ENCODE data around the gene TPD52L1.
"Not testable (repeated sequence)": the region's sequence is repeated elsewhere in the genome, so short reads cannot be mapped to it uniquely, and the experiment has no call there.

TPD52L1 gene, protein sequence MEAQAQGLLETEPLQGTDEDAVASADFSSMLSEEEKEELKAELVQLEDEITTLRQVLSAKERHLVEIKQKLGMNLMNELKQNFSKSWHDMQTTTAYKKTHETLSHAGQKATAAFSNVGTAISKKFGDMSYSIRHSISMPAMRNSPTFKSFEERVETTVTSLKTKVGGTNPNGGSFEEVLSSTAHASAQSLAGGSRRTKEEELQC

DNA sequence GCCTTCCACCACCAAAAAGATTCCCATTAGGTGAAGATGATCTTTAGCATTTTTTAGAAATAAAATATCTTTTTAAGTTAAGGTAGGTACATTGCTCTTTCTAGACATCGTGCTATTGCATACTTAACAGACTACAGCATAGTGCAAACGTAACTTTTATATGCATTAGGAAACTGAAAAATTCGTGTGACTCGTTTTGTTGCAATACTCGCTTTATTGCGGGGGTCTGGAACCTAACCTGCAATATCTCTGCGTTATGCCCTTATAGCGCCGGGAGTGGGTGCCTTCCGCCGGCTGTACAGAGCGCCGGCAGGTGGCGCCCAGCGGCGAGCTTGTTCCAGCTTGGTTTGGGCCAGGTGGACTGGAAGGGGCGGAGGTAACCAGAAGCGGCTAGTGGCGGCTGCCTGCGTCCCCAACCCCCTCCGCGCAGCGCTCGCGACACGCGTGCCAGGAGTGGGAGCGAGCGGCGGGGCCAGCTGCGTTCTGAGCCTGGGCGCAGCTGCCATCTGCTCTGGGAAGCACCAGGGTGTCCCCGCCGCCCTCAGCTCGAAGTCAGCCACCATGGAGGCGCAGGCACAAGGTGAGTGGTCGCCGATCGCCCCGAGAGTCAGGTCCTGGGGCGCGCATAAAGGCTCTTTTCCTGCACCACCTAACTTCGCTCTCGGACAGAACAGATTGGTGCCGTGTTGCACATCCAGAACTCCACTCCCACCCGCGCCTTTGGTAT lies at the start of gene TPD52L1:
TSS of gene TPD52L1 (plus strand) at position 383 of the 727 bp plus-strand sequence. CDS start at position 562, 179 bp downstream.
- DNase-seq, result peak; percentile 51 to 52

DNA sequence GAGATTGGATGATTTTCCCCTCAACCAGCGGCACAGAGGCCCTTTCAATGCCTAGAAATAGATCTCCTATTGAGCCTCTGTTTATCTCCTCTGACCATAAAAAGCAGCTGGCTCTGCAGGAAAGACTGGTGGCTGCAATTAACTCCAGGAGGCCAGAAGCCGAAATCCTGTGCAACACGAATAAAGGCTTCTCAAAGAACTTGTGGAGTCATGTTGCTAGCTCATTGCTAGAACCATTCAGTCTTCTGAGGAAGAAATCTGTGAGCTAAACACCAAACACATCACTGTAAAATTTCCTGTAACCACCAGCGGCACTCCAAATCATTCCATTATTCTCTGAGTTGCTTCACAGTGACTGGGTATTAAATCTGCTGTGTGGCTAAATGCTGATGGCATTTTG lies 49.1 kb upstream of the TPD52L1 start:
- DNase-seq, result no peak

DNA sequence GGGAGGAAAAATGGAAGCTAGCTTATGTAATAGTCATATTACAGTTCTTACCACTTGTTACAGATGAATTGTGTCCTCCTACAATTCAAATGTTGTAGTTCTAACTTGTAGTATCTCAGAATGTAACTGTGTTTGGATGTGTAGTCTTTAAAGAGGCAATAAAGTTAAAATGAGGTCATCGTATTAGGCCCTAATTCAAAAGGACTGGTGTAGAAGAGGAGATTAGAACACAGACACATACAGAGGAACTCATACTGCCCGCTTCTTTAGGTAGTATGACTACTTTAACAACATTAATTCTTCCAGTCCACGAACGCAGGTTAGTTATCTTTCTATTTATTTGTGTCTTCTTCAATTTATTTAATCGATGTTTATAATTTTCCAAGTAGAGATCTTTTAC lies 46.5 kb upstream of the TPD52L1 start:
- DNase-seq, result no peak

DNA sequence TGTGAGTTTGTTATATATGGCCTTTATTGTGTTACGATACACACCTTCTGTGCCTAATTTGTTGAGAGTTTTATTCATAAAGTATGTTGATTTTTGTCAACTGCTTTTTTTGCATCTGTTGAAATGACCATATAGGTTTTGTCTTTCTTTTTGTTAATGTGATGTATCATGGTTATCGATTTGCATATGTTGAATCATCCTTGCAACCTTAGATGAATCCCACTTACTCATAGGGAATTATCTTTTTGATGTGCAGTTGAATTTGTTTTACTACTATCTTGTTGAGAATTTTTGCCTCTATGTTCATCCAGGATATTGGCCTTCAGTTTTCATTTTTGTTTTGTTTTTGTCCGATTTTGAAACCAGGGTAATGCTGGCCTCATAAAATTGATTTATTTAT lies 45.7 kb upstream of the TPD52L1 start:
- DNase-seq, result no peak

DNA sequence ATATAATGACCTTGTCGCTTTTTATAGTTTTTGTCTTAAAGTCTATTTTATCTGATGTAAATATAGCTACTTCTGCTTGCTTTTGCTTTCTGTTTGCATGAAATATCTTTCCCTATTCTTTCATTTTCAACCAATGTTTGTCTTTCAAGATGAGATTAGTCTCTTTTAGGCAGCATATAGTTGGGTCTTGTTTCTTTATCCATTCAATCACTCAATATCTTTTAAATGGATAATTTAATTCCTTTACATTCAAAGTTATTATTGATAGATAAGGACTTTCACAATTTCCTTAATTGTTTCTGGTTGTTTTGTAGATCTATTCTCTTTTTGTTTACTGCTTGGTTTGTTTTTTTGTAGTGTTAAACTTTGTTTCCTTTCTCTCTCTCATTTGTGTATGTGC lies 43.5 kb upstream of the TPD52L1 start:
- no peak for DNase-seq

DNA sequence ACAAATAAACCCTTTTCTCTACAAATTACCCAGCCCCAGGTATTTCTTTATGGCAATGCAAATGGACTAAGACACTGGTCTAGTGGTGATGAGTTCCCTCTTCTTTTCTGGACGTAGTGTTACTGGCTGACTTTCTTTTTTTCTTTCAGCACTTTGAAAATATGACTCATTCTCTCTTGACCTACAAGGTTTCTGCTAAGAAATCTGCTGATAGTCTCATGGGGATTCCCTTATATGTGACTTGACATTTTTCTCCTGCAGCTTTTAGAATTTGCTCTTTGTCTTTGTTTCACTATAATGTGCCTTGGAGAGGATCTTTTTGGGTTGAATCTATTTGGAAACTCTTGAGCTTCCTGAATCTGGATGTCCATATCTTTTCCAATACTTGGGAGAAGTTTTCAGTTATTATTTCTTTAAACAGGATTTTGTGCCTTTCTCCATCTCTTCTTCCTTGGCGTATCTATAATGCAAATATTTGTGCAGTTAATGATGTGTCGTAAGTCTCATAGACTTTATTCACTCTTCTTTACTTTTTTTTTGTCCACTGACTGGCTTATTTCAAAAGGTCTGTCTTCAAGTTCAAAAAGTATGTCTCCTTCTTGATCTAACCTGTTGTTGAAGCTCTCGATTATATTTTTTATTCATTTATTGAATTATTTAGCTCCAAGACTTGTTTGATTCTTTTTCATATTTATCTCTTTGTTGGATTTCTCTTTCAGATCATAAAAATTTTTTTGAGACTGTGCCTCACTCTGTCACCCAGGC lies 42.2 kb upstream of the TPD52L1 start:
- no peak for DNase-seq

DNA sequence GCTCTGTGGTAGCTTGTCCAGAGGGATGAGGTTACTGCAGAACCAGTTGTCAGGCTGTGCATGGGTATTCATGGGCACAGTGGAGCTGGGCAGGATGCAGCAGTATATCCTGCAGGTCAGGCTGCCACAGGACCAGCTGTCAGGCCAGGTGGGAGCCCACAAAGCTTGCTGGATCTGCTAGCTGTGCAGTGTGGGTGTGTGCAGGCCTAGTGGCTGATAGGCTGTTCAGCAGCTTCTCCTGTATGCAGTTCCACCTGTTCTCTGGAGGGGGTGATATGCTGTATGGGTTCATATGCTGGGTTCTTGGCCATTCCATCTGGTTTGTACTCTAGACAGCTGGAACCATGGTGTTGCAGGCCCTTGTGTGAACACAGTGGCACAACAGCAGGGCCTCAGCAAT lies 40.6 kb upstream of the TPD52L1 start:
- no peak for DNase-seq

DNA sequence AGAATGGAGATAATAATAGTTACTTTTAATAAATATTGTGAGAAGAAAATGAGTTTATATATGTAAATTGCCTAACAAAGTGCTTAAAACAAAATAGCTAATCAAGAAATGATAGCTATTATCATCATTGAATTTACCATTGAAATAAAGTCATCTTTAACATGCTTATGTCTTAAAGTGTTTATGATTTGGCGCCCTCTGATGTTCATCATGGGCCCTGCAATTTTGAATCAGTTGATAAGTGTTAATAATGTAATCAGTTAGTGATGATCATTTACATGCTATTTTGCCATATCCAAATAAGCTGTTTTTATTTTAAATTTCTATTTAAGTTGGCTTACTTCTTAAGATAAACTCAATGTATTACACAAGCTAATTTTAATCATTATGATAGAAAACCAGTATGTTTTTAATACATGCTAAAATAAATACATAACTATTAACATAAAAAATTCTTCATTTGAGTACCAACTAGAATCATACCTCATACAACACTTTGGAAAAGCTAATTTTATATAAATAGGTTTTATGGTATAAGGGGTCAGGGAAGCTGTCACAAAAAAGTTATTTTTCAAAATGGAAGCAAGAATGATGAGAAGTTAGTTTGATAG lies 39.2 kb upstream of the TPD52L1 start:
- DNase-seq, result peak in 1 of 2 donors; percentile 56

DNA sequence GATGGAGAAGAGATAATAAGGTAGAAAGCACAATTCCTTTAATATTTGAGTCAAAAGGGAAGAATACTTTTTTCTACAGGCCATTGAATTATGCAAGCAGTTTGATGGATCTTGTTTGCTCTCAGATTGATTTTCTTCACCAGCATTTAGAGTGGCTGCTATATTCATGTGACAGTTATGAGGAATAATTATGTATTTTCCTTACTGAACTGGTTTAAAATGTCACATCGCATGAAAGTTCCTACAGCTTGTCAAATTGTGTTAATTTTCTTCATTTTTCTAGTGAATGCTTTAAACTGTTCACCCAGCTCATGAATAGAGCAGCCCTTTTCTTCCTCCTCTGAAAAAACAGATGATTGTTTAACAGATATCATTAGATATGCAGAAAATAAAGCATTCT lies 37.4 kb upstream of the TPD52L1 start:
- DNase-seq, result no peak

DNA sequence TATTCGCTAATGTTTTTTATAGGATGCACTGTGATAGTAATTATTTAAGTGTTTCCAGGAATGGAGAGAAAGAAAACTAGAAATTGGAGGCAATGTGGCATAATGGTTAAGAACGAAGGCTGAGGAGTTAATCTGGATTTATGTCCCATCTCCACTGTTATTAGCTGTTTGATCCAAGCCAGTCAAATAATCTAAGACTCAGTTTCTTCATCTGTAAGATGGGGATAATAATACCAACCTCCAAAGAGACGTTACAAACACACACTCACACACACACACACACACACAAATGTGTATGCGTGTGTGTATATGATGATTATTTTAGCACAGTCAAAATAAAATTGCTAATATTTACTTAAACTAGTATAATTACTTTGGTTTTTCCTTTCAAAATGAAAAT lies 36.9 kb upstream of the TPD52L1 start:
- no peak for DNase-seq

DNA sequence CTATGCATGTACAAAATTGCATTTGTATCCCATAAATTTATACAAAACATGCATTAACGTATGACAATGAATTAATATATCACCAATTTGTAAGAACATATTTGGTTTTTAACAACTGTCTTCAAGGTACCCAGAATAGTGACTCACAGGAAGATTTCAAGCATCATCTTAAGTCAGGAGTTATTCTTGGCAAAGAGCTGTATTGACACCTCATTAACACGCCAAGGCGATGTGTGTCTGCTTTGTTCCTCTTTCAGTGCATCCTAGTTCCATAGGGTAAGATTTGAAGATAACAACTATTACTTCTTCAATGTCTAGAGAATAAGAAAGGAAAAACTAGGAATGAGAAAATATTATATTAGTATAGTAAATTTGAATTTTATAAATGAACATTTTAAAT lies 35.8 kb upstream of the TPD52L1 start:
- no peak for DNase-seq

DNA sequence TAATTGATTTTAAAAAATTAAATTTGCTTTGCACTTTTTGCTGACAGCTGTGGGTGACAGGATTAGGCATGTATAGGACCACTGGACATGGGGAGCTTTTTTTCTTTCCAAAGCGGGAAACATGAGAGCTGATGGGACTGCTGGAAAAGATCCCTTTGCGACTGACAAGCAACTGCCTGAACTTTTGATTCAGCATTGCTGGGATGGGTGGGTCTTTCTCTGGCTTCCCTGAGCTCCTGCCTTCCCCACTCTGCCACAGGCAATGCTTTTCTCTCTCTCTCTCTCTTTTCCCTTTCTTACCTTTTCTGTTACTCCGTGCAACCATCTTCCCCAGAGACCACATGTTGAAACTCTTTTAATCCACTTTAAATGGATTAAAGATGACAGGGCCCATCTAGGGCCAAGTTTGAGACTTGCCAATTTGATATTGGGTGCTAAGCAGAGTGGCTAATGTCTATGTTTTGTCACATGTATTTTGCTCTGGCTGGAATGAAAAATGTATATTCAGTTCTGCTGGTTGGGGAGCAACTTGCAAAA lies 33.5 kb upstream of the TPD52L1 start:
- no peak for DNase-seq

DNA sequence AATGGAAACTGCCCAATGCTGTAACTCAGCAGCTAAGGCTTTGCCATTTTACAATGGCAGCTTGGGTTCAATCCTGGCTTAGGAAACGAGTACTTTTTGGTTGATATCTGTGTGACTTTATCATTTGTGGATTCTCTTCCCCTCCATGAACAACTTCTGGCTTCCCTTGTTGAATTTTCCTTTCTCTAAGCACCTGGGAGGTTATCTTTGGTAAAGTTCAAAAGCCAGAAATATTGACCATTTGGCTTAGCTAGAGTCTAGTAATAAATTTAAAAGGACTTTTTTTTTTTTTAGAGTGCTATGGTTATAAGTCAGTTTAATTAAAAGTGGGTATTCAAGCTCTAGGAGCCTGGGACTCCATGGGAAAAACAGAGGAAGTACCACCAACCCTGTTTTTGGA lies 31.7 kb upstream of the TPD52L1 start:
- DNase-seq, result no peak

DNA sequence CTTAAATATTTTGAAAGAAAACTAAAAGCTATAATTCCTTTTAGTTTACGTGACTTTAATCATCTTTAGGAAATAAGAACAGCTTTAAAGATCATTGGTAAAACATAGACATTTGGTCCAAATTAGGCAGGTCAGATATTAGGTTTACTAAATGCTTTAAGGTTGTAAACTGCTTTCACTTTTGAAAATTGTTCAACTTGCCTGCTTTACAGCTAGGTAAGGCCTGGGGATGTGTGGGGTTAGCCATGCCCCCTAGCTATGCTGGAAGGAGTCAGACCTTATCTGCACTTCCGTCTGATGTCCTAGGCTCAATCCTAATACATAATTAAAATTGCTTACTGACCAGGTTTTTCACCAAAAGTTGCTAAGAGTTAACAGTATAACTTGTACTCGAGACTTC lies 30.5 kb upstream of the TPD52L1 start:
- DNase-seq, result no peak

DNA sequence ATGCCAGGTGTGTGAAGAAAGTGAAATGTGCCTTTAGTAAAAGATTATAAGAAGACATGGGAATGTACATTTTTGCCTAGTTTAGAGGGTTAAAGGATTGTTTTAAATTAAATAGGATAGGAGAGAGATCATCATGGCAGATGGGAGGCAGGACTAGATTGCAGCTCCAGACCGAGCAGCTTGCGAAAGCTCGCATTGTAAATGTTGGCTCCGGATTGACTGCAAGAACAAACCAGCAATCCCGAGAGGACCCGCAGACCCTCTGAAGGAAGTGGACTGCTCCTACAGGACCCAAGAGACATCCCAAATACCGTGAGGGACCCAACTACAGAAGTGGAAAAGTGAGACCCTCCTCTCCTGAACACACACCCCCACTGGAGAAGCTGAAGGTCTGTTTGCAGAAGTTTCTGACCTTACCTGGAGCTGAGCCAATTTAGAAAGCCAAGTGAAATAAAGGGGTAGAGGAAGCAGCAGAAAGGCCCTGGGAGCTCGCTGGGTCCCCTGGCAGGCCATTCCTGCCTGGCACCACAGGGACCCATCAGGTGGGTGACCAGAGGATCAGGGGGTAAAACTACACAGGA lies 30.0 kb upstream of the TPD52L1 start:
- no peak for DNase-seq

DNA sequence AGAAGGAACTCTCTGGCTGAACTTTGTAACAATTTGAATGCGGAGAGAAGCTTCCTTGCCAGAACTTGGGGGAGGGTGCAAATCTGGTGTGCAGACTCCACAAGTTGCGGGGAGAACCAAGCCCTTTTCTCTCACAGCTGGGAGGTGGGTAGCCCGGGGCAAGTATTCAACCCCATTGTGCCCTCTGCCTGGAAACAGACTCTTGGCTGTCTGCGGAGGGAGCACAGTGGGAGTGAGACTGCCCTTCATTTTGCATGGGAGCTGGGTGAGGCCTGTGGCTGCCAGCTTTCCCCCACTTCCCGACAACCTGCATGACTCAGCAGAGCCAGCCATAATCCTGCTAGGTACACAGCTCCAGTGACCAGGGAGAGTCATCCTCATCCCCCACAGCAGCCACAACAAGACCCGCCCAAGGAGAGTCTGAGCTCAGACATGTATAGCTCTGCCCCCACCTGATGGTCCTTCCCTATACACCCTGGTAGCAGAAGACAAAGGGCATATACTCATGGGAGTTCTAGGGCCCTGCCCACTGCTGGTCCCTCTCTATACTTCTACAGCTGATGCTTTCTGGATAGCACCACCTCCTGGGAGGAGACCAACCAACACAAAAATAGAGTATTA lies 29.4 kb upstream of the TPD52L1 start:
- DNase-seq, result no peak

DNA sequence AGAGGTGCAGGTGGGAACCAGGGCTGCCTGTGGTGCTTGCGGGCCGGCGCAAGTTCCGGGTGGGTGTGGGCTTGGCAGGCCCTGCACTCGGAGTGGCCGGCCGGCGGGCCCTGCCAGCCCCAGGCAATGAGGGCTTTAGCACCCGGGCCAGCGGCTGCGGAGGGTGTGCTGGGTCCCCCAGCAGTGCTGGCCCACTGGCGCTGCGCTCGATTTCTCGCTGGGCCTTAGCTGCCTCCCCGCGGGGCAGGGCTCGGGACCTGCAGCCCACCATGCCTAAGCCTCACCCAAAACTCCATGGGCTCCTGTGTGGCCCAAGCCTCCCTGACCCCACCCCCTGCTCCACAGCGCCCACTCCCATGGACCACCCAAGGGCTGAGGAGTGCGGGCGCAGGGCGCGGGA lies 27.7 kb upstream of the TPD52L1 start:
- not testable (repeated sequence) for DNase-seq

DNA sequence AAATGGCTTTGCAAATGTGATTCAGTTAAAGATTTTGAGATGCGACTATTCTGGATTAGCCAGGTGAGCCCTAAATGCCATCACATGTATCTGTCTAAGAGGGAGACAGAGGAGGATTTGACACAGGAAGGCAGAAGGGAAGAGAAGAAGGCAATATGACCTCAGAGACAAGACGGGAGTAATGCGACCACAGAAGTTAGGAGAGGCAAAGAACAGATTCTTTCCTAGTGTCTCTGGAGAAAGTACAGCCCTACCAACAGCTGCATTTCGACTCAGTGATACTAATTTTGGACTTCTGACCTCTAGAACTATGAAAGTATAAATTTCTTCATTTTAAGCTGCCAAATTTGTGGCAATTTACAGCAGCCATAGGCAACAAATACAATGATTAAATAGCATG lies 24.2 kb upstream of the TPD52L1 start:
- no peak for DNase-seq

DNA sequence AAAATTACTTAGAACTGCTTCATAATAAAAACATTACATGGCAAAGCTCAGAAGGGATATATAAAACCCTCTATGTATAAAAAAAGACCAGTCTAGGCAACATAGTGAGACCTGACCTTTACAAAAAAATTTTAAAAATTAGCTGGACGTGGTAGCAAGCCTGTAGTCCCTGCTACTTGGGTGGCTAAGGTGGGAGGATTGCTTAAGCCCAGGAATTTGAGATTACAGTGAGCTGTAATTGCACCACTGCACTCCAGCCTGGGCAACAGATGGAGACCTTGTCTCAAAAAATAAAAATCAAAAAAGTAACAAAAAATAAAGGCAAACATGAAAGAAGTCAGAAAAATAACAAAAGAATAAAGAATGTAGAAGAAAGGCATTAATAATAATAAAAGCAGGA lies 21.5 kb upstream of the TPD52L1 start:
- no peak for DNase-seq

DNA sequence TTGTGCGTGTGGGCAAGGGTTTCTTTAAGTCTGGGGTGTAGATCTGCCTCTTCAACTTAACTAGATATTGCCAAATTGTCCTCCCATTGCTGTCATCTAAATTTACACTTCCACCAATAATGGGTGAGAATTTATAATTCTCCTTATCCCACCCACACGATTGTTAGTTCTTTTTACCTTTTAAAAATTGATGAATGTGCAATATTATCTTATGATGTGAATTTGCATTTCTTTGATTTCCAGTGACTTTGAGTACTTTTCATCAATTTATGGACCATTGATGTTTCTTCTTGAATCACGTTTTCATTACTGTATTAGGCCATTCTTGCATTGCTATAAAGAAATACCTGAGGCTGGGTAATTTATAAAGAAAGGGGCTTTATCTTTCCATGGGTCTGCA lies 17.2 kb upstream of the TPD52L1 start:
- no peak for DNase-seq

DNA sequence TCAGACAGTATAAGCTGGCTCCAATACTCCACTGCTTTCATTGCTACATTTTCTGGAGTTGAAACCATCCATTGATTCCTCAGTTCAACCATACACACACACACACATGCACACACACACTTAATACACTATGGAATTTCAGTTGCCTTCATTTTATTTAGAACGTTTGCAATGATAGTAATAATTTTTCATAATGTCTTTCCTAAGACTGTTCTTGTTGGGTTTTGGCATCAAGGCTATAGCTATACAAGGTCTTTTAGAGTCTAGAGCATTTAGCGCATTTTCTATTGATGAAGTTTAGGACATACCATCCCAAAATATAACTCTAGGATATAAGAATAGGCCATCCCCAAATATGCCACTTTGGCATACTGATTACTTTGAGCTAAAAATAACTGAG lies 15.5 kb upstream of the TPD52L1 start:
- DNase-seq, result no peak

DNA sequence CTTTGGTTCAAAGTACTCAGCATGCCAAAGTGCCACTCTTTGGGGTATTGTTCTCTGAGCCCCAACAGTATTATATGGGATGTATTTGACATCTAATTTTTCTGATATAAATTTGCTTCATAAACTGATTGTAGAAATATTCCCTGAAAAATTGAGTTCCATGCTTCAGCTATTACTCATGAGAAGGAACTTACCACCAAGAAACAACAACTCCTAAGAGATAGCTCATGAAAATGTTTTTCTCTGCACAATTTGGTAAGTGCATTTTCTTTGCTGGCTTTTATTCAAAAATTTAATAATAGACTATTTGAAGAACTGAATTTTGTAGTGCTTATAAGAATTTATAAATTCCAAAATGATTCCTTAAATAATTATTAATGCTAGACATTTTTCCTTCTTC lies 12.8 kb upstream of the TPD52L1 start:
- no peak for DNase-seq

DNA sequence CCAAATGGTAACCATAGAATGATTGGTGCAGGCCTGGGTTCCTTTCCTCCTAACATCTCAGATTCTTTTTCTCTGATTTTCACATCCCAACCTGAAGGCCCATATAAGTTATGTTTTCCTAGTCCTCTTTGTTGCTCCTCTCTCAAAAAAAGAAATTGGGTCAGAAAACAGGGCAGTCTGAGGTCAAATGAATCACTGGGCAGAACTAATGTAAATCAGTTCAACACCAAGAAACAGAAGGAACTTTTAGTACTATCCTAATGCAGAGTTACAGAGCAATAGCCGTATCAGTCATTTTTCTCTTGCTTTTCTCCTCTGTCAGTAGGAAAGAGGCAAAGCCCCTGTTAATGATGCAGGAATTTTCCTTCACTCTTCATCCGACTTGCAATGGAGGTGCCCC lies 11.0 kb upstream of the TPD52L1 start:
- DNase-seq, result no peak
